ENCODE measurements around the gene USP10.

GRCh38 chr16:84750575-84750974 is 50.8 kb downstream of the USP10 start:
- TF ChIP-seq, protein P1, sequence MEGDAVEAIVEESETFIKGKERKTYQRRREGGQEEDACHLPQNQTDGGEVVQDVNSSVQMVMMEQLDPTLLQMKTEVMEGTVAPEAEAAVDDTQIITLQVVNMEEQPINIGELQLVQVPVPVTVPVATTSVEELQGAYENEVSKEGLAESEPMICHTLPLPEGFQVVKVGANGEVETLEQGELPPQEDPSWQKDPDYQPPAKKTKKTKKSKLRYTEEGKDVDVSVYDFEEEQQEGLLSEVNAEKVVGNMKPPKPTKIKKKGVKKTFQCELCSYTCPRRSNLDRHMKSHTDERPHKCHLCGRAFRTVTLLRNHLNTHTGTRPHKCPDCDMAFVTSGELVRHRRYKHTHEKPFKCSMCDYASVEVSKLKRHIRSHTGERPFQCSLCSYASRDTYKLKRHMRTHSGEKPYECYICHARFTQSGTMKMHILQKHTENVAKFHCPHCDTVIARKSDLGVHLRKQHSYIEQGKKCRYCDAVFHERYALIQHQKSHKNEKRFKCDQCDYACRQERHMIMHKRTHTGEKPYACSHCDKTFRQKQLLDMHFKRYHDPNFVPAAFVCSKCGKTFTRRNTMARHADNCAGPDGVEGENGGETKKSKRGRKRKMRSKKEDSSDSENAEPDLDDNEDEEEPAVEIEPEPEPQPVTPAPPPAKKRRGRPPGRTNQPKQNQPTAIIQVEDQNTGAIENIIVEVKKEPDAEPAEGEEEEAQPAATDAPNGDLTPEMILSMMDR (IDR thresholded peaks at IDR 0.05) = no peak
- no peak for TF ChIP-seq POLR2A (IDR thresholded peaks at IDR 0.05)

All from tibial nerve (tissue), 3 donors.